Measurements from ENCODE around the gene EMX2.
"Not testable (repeated sequence)": the region's sequence is repeated elsewhere in the genome, so short reads cannot be mapped to it uniquely, and the experiment has no call there.

EMX2 gene

DNA sequence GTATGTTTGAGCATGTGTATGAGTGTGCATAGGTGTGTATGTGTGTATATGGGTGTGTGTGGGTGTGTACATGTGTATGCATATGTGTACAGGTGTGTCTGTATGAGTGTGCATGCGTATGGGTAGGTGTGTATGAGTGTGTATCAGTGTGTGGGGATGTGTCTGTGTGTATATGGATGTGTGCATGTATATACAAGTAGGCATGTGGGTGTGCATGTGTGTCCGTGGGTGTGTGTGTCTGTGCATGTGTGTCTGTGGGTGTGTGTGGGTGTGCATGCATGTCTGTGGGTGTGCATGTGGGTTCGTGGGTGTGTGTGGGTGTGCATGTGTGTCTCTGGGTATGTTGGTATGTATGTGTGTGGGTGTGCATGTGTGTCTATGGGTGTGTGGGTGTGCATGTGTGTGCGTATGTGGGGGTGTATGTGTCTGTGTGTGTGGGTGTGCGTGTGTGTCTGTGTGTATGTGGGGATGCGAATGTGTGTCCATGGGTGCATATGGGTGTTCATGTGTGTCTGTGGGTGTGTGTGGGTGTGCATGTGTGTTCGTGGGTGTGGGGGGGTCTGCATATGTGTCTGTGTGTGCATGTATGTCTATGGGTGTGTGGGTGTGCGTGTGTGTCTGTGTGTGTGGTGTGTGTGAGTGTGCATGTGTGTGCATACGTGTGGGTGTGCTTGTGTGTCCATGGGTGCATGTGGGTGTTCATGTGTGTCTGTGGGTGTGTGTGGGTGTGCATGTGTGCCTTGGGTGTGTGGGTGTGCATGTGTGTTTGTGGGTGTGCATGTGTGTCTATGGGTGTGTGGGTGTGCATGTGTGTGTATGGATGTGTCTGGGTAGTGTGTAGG lies 20.6 kb downstream of the EMX2 start:
- DNase-seq, result no peak

DNA sequence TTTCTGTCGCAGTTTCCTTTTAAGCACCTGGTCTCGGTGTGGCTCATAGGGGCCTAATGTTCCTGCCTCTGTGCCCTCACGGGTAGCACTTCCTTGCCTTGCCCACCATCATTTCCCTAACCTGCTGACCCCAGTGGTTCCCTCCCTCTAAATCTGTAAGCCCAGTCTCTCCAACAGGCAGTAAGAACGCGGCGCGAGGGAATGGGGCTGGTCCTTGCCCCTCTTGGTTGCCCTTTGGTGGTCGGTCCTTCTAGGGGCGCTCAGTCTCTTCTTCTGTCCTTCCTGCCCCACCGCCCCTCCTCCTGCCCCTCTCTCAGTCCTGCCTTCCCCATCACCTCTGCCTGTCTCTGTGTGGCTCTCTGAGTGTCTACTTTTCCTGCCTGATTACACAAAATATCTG lies 21.2 kb downstream of the EMX2 start:
- no peak for DNase-seq

GRCh38 chr10:117565068-117565467 lies 22.5 kb downstream of the EMX2 start:
- no peak for DNase-seq

DNA sequence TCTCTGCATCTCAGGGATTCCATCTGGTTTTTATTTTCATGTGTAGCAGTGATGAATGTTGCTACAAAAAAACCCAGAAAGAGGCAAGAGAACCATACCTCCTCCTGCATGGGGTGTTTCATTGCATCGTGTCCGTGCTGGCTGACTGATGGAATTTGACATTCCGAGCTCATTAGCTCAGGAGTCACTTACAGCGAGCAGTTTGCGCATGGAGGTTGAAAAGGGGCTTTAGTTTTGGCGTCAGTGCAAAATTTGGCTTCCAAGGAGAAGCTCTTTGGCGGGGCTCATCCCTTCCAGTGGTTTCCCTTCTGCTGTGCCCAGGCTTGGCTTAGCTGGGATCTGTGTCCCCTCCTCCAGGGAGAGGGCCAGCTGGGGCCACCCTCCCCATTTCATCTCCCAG lies 25.8 kb downstream of the EMX2 start:
- no peak for DNase-seq

DNA sequence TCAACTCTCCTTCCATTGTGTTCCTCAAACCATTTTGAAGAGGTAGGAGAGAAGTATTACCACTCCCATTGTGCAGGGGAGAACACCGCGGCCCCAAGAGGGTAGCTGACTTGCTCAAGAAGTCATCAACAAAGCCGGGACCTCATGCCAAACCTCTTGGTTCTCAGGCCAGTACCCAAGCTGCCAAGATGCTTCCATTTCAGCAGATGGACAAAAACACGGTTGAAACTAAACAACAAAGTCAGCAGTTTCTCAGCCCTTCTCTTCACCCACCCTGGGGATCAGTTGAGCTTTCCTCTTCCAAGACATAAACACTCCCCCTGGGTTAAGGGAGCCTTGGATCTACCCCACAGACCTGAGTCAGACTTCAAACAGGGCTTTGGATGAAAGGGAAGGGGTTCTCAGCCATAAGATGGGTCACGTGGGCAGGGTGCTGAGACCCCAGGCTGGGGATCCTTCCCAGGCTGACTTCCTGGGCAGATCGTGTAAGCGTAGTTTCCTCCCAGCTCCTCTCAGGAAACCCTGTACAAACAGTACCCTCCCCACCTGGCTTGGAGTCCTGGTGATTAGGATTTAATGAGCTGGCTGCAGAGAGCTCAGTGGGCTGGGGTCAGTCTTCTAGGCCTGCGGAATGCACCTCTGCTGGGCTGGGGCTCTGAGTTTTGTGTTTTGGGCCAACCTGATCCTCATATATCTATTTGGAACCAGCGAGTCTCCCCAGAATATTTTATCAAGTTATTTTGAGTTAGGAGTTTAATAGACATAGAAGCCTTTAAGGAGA lies 27.3 kb downstream of the EMX2 start:
- DNase-seq, result no peak

DNA sequence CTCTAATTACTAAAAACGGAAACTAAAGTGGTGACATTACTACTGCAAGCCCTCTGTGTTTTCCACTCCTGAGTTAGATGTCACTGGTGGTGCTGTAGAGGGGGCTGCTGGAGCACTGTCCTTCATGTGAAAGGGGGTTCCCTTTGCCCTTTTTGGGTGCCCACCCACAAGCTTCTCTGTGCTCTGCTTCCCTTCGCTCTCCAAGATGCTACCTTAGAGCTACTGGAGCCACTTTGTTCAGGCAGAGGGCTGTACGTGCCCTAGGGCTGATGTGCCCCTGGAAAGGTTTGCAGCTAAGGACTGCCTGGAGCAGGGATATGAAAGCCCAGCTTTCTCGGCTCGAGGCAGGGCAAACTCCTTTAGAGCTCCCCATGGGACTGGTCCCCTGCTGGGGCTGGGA lies 28.3 kb downstream of the EMX2 start:
- DNase-seq, result no peak

DNA sequence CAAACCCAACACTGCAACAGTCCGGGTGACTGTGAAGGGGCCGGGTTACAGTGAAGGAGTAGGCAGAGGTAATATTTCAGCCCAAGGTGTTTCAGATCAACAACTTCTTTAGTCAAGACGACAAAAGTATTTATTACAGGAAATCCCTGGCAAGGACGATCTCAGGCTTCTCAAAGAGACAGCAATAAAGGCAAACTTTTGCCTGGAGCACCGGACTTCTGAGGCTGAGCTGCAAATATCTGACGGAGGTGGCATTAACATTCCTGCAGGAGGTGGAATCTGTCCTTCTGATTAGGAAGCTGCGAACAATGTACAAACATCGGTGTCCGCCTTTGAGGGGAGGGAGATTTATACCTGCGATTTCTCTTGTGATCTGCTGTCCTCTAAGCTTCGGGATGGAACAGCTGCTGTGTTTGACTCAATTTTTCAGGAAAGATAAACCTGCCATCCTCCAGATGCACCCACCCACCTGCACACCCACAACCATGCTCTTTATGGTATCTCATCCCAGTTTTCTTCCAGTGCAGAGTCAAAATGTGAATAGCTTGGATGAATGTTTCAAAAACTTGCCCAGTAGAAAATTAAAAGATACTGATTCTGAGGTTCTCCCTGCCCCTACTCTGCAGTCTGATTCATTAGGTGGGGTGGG lies 32.1 kb downstream of the EMX2 start:
- DNase-seq, result no peak

DNA sequence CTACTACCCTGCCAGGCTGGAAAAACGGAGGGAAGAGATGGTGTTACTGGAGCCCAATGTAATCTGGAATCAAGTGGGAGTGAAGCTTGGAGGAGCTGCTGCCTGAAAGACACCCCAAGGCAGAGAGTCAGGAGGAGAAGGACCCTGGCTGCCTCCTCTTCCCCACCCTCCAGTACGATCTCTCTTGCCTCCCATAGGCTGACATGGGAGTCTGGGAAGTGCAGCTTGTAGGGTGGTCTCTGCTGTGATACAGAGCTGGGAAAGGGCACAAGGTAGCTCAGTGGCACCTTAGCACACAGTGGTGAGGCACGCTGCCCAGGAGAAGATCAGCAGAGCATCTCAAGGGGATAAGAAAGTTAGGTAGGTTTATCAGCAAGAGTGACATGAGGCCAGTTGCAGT lies 35.9 kb downstream of the EMX2 start:
- DNase-seq, result no peak

DNA sequence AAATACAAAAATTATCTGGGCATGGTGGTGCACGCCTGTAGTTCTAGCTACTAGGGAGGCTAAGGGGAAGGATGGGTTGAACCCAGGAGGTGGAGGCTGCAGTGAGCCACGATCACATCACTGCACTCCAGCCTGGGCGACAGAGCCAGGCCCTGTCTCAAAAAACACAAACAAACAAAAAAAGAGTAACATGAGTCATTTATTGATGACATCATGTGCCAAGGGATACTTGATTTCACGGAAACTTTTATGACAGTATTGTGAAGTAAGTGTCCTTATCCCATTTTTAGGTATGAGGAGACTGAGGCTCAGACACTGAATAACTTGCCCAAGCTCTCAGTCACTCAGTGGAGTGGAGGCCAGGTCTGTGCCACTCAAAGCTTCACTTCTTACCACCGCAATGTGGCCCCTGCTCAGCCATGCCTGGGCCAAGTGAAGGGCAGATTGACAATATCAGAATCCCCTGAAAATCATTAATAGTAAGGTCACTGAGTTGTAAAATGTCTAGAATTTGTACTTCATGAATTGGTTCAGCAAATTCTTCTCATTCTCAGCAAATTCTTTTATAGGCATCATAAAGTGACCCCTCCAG lies 36.5 kb downstream of the EMX2 start:
- no peak for DNase-seq

- DNase-seq, result no peak
Measured at GRCh38 chr10:117581961-117582360, 39.4 kb downstream of the EMX2 start.

DNA sequence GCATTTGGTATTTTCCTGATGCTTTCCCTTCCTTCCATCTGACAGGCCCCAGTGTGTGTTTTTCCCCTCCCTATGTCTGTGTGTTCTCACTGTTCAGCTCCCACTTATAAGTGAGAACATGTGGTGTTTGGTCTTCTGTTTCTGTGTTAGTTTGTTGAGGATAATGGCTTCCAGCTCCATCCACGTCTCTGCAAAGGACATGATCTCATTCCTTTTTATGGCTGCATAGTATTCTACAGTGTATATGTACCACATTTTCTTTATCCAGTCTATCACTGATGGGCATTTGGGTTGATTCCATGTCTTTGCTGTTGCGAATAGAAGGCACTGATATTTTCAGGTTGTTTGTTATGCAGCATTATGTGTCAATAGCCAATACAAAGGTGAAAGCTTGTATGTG lies 42.3 kb downstream of the EMX2 start:
- not testable (repeated sequence) for DNase-seq

DNA sequence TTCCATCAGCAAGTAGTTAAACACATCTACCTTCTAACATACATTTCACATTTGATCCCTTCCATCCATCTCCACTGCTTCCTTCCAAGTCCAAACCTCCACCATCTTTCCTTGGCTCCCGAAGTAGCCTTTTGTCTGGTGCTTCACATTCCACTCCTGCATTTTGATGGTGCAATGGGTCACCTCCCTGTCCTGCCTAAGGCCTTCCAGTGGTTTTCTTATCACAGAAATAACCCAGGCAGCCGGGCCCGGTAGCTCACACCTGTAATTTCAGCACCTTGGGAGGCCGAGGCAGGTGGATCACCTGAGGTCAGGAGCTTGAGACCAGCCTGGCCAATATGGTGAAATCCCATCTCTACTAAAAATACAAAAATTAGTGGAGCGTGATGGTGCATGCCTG lies 44.5 kb downstream of the EMX2 start:
- DNase-seq, result no peak

- no peak for DNase-seq
Measured at GRCh38 chr10:117590101-117590875, 47.7 kb downstream of the EMX2 start.

DNA sequence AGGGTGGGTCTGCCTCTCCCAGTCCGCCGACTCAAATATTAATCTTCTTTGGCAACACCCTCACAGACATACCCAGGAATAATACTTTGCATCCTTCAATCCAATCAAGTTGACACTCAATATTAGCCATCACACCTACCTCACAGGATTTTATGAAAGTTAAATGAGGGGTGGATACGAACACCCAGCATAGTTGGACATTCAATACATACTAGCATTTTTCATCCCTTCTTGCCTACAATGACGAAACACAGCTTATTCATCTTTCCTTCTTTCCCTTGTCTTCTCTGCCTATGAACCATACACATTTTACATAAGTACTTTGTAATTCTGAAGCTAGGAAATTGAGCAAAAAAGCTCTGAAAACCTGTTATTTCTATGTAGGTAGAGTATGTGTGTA lies 48.5 kb downstream of the EMX2 start:
- DNase-seq, result no peak

DNA sequence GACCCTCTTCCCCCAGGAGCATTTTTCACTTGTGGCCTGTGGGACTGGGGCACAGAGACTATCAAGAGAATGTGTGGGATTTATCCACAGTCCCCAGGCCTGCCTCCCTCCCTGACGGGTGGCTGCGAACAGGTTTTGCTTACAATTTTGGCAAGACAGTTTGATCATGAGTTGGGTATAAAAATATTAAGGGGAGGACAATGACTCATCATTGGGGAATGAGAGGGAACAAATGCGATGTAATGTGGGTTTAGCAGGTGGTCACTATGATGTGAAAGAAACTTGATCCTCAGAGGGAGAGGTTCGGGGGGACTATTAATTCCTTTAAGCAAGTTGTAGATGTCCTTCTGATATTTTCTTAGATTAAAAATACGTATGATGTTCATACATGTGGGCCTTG lies 52.2 kb downstream of the EMX2 start:
- DNase-seq, result no peak

DNA sequence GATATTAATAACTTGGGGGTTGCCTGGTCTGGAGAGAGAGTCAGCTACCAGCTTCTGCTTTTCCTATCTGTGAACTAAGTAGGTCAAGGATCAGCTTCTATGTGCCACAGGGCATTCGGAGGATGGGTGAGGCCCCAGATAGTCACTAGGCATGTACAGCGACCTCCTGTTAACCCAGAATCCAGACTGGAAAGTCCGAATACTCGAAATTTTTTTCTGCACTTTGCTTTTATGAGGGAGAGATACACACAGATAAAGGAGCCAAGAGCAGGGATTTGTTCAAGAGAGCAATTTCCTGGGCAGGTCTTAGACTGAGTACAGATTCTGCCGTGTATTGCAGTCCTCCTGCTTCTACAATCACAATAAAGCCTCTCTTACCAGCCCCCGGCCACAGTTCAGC lies 54.2 kb downstream of the EMX2 start:
- peak; percentile 82 for DNase-seq

DNA sequence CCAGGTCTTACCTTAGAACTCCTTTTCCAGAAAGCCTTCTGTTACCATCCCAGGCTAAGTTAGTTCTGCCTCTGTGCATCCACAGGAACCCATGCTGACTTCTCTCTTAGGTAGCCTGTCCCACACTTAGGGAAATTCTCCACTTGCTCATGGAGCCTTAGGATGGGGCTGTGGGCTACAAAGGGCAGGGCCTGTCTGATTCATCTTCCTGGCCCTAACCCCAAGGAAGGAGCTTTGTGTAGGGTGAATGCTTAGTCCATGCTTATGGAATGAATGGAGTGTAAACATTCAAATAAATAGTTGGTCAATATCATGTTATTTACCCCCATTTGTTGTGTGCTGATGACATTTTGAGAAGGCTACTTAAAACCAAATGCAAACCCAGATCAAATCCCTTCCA lies 54.7 kb downstream of the EMX2 start:
- no peak for DNase-seq

All from islet precursor cell (in vitro differentiated cells).